D721Med (cell line): Measurements from ENCODE around the gene C2CD2.

ENCODE experiments used
- DNase-seq: peaks from one replicate; pipeline ENCODE4 v3.0.0; 2011; ENCODE audit warnings: low spot score; ENCODE audit not compliant: insufficient read length
- FAIRE-seq: peaks from 2 replicates; lab custom pipeline; 2011; peaks lifted over from hg19 to GRCh38; lab: Jason Lieb, UNC
- TF ChIP-seq, protein P1 (sequence below): IDR thresholded peaks from 2 replicates; pipeline ENCODE4 v1.5.1; 2012; ENCODE audit warnings: mild to moderate bottlenecking, control low read depth; ENCODE audit not compliant: insufficient read depth; ENCODE audit errors: missing control alignments

C2CD2 gene

DNA sequence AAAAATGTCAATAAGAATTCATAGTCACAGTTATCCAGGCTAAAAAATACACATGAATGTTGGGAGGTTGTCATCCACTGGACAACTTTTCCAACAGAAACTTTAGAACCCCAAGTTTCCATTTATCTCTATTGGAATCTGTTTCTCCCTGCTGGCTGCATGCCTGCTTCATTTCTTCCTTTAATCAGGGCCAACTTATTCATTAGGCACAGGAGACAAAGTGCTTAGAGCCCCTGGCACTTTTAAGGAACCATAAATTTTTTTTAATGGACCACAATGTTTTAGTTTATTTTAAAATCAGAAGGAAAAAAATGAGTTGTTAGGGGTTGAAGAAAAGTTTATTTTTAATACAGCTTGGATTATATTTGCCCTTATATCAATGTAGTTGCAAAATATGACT lies 26.7 kb upstream of the C2CD2 start:
- DNase-seq (no peak), FAIRE-seq (no peak)
- TF ChIP-seq, protein P1, sequence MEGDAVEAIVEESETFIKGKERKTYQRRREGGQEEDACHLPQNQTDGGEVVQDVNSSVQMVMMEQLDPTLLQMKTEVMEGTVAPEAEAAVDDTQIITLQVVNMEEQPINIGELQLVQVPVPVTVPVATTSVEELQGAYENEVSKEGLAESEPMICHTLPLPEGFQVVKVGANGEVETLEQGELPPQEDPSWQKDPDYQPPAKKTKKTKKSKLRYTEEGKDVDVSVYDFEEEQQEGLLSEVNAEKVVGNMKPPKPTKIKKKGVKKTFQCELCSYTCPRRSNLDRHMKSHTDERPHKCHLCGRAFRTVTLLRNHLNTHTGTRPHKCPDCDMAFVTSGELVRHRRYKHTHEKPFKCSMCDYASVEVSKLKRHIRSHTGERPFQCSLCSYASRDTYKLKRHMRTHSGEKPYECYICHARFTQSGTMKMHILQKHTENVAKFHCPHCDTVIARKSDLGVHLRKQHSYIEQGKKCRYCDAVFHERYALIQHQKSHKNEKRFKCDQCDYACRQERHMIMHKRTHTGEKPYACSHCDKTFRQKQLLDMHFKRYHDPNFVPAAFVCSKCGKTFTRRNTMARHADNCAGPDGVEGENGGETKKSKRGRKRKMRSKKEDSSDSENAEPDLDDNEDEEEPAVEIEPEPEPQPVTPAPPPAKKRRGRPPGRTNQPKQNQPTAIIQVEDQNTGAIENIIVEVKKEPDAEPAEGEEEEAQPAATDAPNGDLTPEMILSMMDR = no peak

DNA sequence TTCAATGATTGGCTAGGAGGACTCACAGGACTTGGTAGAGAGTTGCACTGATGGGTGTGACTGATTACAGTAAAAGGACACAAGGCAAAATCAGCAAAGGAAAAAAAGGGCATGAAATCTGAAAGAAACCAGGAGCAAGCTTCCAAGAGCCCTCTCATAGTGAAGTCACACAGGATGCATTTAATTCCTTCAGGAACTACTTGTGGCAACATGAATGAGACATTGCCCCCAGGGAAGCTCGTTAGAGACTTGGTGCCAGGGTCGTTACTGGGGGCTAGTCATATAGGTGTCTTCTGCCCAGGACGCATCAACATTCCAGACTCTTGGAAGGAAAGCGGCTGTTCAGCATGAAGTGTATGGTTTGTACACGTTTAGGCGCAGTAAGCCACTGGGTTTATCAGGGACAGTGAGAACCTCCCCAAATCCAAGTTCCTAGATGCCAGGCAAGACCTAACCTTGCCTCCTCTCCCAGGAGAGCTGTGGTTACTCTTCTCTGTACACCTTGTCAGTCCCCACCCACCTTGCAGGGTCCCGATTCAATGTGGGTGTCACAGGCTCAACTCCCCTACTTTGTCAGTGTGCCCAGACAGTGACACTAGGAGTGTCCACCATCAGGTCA lies 26.0 kb upstream of the C2CD2 start:
- DNase-seq (no peak), FAIRE-seq (no peak)
- TF ChIP-seq, protein P1 = no peak

DNA sequence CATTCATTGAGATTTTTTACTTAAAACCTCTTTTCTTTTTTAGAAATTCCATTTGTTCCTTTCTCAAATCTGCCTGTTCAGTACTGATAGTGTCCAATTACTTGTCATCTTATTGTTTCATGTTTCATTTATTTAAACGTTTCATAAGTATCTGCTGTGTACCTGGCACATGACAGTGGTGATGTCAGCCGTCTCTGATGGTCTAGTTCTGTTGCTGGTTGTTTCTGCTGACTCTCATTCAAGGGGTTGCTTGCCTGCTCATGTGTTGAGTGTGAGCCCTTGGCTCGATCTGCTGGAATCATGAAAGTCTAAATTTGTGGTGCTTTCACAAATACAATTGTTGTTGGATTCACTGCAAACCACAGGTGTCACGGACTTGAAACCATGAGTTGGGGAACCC lies 25.5 kb upstream of the C2CD2 start:
- FAIRE-seq (no peak), DNase-seq (no peak)
- TF ChIP-seq, protein P1 = no peak

GRCh38 chr21:41977034-41977950 lies 23.5 kb upstream of the C2CD2 start:
- FAIRE-seq = no peak
- TF ChIP-seq, protein P1 = no peak

GRCh38 chr21:41976611-41977010 lies 22.8 kb upstream of the C2CD2 start:
- no peak for DNase-seq
- TF ChIP-seq, protein P1 = no peak
- FAIRE-seq = no peak

More at GRCh38 chr21:41977034-41977950, 23.5 kb upstream of the C2CD2 start:
- DNase-seq = no peak

- FAIRE-seq (no peak), DNase-seq (no peak)
- TF ChIP-seq, protein P1 = no peak
Observed at GRCh38 chr21:41975391-41976272, 21.8 kb upstream of the C2CD2 start.
